ENCODE data around the gene TNNC2.

DNA sequence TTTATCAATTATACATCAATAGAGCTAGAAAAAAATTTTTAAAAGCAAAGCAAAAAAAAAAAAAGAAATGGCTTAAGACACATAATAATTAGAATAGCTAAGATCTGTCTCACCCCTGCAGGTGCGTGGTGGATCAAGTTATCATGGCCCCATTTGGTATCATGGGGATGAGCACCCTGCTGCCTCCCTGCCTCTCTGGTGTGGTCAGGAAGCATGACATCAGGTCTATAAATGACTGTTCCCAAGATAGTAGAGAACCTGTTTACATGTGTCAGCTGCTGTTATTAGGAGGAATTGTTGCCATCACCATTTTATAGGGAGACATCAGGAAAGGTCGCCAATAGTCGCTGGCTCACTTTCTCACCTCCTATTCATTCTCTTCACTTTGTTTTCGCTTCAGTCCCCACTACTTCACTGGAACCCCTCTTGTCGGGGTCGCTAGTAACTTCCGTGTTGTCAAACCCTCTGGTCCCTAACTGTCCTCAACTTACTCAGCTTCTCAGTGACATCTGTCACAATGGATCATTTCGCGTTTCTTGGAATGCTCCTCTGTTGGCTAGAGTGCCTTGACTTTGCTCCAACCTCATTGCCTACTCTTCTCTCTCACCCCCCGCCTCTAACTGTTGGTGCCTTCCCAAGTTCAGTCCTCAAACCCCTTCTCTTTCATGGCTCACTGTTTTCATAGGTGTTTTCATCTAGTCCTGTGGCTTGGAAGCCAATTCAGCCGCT lies 30.6 kb downstream of the TNNC2 start:
- TF ChIP-seq POLR2AphosphoS5 (IDR thresholded peaks at IDR 0.05) (no peak), EZH2 (IDR thresholded peaks at IDR 0.05; ENCODE audit: borderline replicate concordance, insufficient read depth, low read length, poor library complexity, severe bottlenecking) (no peak), EP300 (conservative IDR thresholded peaks at IDR 0.05; ENCODE audit: poor library complexity, severe bottlenecking) (no peak)
- TF ChIP-seq, protein P1, sequence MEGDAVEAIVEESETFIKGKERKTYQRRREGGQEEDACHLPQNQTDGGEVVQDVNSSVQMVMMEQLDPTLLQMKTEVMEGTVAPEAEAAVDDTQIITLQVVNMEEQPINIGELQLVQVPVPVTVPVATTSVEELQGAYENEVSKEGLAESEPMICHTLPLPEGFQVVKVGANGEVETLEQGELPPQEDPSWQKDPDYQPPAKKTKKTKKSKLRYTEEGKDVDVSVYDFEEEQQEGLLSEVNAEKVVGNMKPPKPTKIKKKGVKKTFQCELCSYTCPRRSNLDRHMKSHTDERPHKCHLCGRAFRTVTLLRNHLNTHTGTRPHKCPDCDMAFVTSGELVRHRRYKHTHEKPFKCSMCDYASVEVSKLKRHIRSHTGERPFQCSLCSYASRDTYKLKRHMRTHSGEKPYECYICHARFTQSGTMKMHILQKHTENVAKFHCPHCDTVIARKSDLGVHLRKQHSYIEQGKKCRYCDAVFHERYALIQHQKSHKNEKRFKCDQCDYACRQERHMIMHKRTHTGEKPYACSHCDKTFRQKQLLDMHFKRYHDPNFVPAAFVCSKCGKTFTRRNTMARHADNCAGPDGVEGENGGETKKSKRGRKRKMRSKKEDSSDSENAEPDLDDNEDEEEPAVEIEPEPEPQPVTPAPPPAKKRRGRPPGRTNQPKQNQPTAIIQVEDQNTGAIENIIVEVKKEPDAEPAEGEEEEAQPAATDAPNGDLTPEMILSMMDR (IDR thresholded peaks at IDR 0.05; ENCODE audit: poor library complexity, severe bottlenecking) = no peak

Data from neural cell (in vitro differentiated cells).